Breast epithelium (tissue), 4 donors: ENCODE results near the gene RBM41. TPM values are rescaled to one million over a fixed set of nuclear protein-coding genes. Genes with fewer than 3 reads are reported as not detected.

ENCODE experiments used
- DNase-seq, 2 donors: peaks; one replicate each; pipeline ENCODE4 v3.0.0-alpha.2; 2019; ENCODE audit warnings: low spot score in 2 of 2
- H3K27ac ChIP-seq, 2 donors: fragments of 200-600 bp; sonication (generic) in 1 of 2; one replicate each; pipeline ENCODE4 v1.5.1; 2016 to 2019; ENCODE audit warnings: mild to moderate bottlenecking in 1 of 2
- H3K27me3 ChIP-seq, 2 donors: fragments of 200-600 bp; sonication (generic) in 1 of 2; one replicate each; pipeline versions ENCODE4 v1.5.1 to v1.6.0; 2017 to 2019; ENCODE audit warnings: control low read depth in 1 of 2, mild to moderate bottlenecking in 1 of 2
- H3K36me3 ChIP-seq: fragments of 200-600 bp; one replicate; pipeline ENCODE4 v1.5.1; 2019
- H3K4me1 ChIP-seq, 2 donors: fragments of 200-600 bp; sonication (generic); one replicate each; pipeline ENCODE4 v1.5.1; 2016 to 2019; ENCODE audit warnings: control low read depth in 1 of 2
- H3K4me3 ChIP-seq, 3 donors: fragments of 200-600 bp; sonication (generic); 1 replicate in 2 of 3; 2 replicates in 1 of 3; pipeline ENCODE4 v1.5.1; 2016 to 2019; ENCODE audit warnings: mild to moderate bottlenecking in 3 of 3, moderate library complexity in 2 of 3
- H3K9me3 ChIP-seq, 2 donors: fragments of 200-600 bp; sonication (generic) in 1 of 2; one replicate each; pipeline ENCODE4 v1.5.1; 2016 to 2019; ENCODE audit warnings: control low read depth in 1 of 2
- POLR2A ChIP-seq: fragments of 450-650 bp; IDR thresholded peaks from one replicate; pipeline ENCODE4 v1.6.1; 2016; ENCODE audit warnings: antibody characterized with exemption, mild to moderate bottlenecking, moderate library complexity
- POLR2AphosphoS5 ChIP-seq, 3 donors: sonication (generic); formaldehyde crosslinking; IDR thresholded peaks; one replicate each; pipeline ENCODE4 v1.6.1; 2017; ENCODE audit warnings: antibody characterized with exemption in 3 of 3
- intact Hi-C: fragments of 100-400 bp; cut with DNase I; formaldehyde crosslinking; loops from one replicate; pipeline ENCODE4 v1.15.1; 2023; ENCODE audit warnings: low total_unique reads
- total RNA-seq, 3 donors: library from RNA; depleted of rRNA; stranded (reverse); fragments of >200 nt; gene quantifications; one replicate each; pipeline ENCODE4 v1.1.0, GENCODE V29; 2016
- TF ChIP-seq, protein P1 (sequence below), 3 donors: fragments of 450-650 bp; IDR thresholded peaks; one replicate each; pipeline ENCODE4 v1.5.1; 2016 to 2017; ENCODE audit warnings: antibody characterized with exemption in 3 of 3, mild to moderate bottlenecking in 3 of 3, moderate library complexity in 3 of 3

RBM41 gene
- total RNA-seq, 3 donors from 2014 or later: 12.0 to 32.5 (median 17.0) TPM

- Histone ChIP-seq H3K27ac (no peak overlapping the region), H3K9me3 (no peaks in the 10 kb centered on the region), H3K4me1 (no peaks in the 10 kb centered on the region), H3K27me3 (peaks cover 0 to 55% of the 10 kb centered on the region in 2 donors), H3K4me3 (no peak overlapping the region), H3K36me3 (no peaks in the 10 kb centered on the region)
- TF ChIP-seq, protein P1, sequence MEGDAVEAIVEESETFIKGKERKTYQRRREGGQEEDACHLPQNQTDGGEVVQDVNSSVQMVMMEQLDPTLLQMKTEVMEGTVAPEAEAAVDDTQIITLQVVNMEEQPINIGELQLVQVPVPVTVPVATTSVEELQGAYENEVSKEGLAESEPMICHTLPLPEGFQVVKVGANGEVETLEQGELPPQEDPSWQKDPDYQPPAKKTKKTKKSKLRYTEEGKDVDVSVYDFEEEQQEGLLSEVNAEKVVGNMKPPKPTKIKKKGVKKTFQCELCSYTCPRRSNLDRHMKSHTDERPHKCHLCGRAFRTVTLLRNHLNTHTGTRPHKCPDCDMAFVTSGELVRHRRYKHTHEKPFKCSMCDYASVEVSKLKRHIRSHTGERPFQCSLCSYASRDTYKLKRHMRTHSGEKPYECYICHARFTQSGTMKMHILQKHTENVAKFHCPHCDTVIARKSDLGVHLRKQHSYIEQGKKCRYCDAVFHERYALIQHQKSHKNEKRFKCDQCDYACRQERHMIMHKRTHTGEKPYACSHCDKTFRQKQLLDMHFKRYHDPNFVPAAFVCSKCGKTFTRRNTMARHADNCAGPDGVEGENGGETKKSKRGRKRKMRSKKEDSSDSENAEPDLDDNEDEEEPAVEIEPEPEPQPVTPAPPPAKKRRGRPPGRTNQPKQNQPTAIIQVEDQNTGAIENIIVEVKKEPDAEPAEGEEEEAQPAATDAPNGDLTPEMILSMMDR (IDR thresholded peaks at IDR 0.05): no peak
- TF ChIP-seq POLR2AphosphoS5 (IDR thresholded peaks at IDR 0.05) (no peak), POLR2A (no peak)
- intact Hi-C loops: no loop called here
- DNase-seq: no peak
Measured at GRCh38 chrX:107025545-107025944, 93.1 kb downstream of the RBM41 start.

GRCh38 chrX:107014936-107015335 is 103.7 kb downstream of the RBM41 start:
- Histone ChIP-seq H3K27me3 (peaks cover 0 to 25% of the 10 kb centered on the region in 2 donors), H3K36me3 (no peaks in the 10 kb centered on the region), H3K4me3 (no peak overlapping the region), H3K4me1 (no peaks in the 10 kb centered on the region), H3K27ac (no peak overlapping the region), H3K9me3 (no peaks in the 10 kb centered on the region)
- TF ChIP-seq, protein P1 (IDR thresholded peaks at IDR 0.05): no peak
- TF ChIP-seq POLR2AphosphoS5 (IDR thresholded peaks at IDR 0.05) (no peak), POLR2A (no peak)
- DNase-seq: no peak
- intact Hi-C loops: no loop called here

Other genes with a start within 250 kb of the RBM41 start
- under 1 TPM in 1 of 3 donors, not detected in 2; 0.66 TPM for gene RIPPLY1, start 215.5 kb downstream of the RBM41 start, total RNA-seq
- gene CLDN2, start 198.4 kb downstream of the RBM41 start, total RNA-seq: under 1 TPM in 2 of 3 donors, not detected in 1; 0.32 to 0.33 TPM
- gene MORC4, start 118.6 kb downstream of the RBM41 start, total RNA-seq: 10 to 100 TPM; 17.3 to 19.7 (median 18.2) TPM
- 1 to 10 TPM in 2 of 3 donors, under 1 TPM in 1; 0.64 to 8.5 (median 1.3) TPM for gene NUP62CL, start 87.6 kb upstream of the RBM41 start, total RNA-seq
- not detected for gene DNAAF6, start 87.8 kb upstream of the RBM41 start, total RNA-seq